Progenitor cell of endocrine pancreas (in vitro differentiated cells): ENCODE results near the gene HS3ST4. TPM values are rescaled to one million over a fixed set of nuclear protein-coding genes. Genes with fewer than 3 reads are reported as not detected.

Experiments
- DNase-seq: peaks from one replicate; pipeline ENCODE4 v3.0.0; 2021; ENCODE audit warnings: low spot score; ENCODE audit not compliant: unreplicated experiment
- H3K27ac Mint-ChIP-seq: 2 replicates; pipeline ENCODE4 v1.8.0; 2021; ENCODE audit warnings: mild to moderate bottlenecking, moderate library complexity, mixed read lengths
- H3K27me3 Mint-ChIP-seq: 2 replicates; pipeline ENCODE4 v1.8.0; 2021; ENCODE audit warnings: mixed read lengths
- H3K36me3 Mint-ChIP-seq: 2 replicates; pipeline ENCODE4 v1.8.0; 2022; ENCODE audit warnings: mixed read lengths; ENCODE audit not compliant: insufficient read depth
- H3K4me1 Mint-ChIP-seq: 2 replicates; pipeline ENCODE4 v1.8.0; 2021; ENCODE audit warnings: low read depth, mixed read lengths
- H3K4me3 Mint-ChIP-seq: 2 replicates; pipeline ENCODE4 v1.8.0; 2021; ENCODE audit warnings: low read depth, mild to moderate bottlenecking, moderate library complexity, mixed read lengths
- H3K9me3 Mint-ChIP-seq: 2 replicates; pipeline ENCODE4 v1.8.0; 2021; ENCODE audit warnings: low read depth, mixed read lengths
- total RNA-seq: library from RNA; stranded (reverse); gene quantifications from 2 replicates; pipeline ENCODE4 v1.2.1, GENCODE V29; 2021
- TF ChIP-seq, protein P1 (sequence below): fragments of 200-600 bp; sonication (generic); IDR thresholded peaks from one replicate; pipeline ENCODE4 v1.5.0; 2021; ENCODE audit warnings: antibody characterized with exemption, mild to moderate bottlenecking; ENCODE audit not compliant: unreplicated experiment

Gene HS3ST4
- total RNA-seq, 1 donor from 2014 or later = 0.67 TPM

- H3K36me3 Mint-ChIP-seq = no peaks in the 10 kb centered on the region
Measured at GRCh38 chr16:25897702-25898101, 205.9 kb downstream of the HS3ST4 start.

GRCh38 chr16:25905810-25906209, 214.1 kb downstream of the HS3ST4 start:
- Mint-ChIP-seq H3K9me3 (no peaks in the 10 kb centered on the region), H3K27me3 (peaks cover 79% of the 10 kb centered on the region), H3K27ac (no peak overlapping the region), H3K4me3 (no peak overlapping the region), H3K4me1 (peaks cover 24% of the 10 kb centered on the region), H3K36me3 (no peaks in the 10 kb centered on the region)
- no peak for DNase-seq
- TF ChIP-seq, protein P1, sequence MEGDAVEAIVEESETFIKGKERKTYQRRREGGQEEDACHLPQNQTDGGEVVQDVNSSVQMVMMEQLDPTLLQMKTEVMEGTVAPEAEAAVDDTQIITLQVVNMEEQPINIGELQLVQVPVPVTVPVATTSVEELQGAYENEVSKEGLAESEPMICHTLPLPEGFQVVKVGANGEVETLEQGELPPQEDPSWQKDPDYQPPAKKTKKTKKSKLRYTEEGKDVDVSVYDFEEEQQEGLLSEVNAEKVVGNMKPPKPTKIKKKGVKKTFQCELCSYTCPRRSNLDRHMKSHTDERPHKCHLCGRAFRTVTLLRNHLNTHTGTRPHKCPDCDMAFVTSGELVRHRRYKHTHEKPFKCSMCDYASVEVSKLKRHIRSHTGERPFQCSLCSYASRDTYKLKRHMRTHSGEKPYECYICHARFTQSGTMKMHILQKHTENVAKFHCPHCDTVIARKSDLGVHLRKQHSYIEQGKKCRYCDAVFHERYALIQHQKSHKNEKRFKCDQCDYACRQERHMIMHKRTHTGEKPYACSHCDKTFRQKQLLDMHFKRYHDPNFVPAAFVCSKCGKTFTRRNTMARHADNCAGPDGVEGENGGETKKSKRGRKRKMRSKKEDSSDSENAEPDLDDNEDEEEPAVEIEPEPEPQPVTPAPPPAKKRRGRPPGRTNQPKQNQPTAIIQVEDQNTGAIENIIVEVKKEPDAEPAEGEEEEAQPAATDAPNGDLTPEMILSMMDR = no peak

More at GRCh38 chr16:25897702-25898101, 205.9 kb downstream of the HS3ST4 start:
- Mint-ChIP-seq H3K9me3 (no peaks in the 10 kb centered on the region), H3K27me3 (peaks cover 77% of the 10 kb centered on the region), H3K4me1 (peaks cover 24% of the 10 kb centered on the region), H3K4me3 (no peak overlapping the region), H3K27ac (no peak overlapping the region)
- no peak for DNase-seq
- TF ChIP-seq, protein P1 = no peak

DNA sequence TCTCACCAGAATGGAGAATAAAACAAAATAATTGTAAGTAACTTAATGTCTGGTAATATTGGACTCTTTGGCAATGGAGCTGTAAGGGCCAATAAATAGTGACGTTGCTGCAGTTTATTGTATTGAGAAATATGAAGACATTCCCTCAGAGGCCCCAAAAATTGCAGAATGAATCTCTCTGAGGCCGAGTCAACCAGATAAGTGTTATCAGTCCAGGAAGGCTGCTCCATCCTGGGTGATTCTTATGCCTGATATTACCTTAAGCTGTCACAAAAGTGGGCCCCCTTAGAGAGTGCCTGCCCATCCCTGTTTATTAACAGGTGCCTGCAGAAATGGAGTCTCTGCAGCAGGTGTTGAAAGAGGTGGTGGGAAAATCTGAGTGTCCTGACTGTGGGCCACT, 219.2 kb downstream of the HS3ST4 start:
- Mint-ChIP-seq H3K27ac (no peak overlapping the region), H3K4me3 (no peak overlapping the region), H3K4me1 (peaks cover 18% of the 10 kb centered on the region), H3K36me3 (no peaks in the 10 kb centered on the region), H3K27me3 (peaks cover 36% of the 10 kb centered on the region), H3K9me3 (no peaks in the 10 kb centered on the region)
- TF ChIP-seq, protein P1 = no peak
- no peak for DNase-seq

DNA sequence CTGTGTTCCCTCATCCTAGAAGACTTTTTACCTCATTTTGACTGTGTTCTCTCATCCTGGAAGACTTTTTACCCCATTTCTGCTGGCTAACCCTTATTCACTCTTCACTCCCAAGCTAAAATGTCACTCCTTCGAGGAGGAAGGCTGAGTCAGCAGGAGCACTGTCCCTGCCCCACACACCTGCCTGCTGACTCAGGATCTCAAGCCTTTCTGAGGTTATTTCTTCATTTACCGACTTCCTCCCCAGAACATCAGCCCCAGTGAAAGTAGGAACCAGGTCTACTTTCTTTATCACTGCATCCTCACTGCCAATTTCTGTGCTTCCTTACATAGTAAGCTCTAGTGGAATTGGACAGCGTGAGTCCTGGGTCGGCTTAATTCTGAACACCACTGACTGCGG, 220.6 kb downstream of the HS3ST4 start:
- H3K36me3 Mint-ChIP-seq = no peaks in the 10 kb centered on the region
- TF ChIP-seq, protein P1 = no peak

GRCh38 chr16:25914357-25914962, 222.7 kb downstream of the HS3ST4 start:
- no peak for DNase-seq

More for the DNA sequence above, 220.6 kb downstream of the HS3ST4 start:
- Mint-ChIP-seq H3K27ac (no peak overlapping the region), H3K4me3 (no peak overlapping the region), H3K9me3 (no peaks in the 10 kb centered on the region), H3K27me3 (peaks cover 35% of the 10 kb centered on the region), H3K4me1 (peaks cover 15% of the 10 kb centered on the region)
- no peak for DNase-seq

More at GRCh38 chr16:25914357-25914962, 222.7 kb downstream of the HS3ST4 start:
- no peak overlapping the region for H3K4me3 Mint-ChIP-seq
- H3K36me3 Mint-ChIP-seq = no peaks in the 10 kb centered on the region
- H3K9me3 Mint-ChIP-seq = no peaks in the 10 kb centered on the region
- TF ChIP-seq, protein P1 = no peak
- no peak overlapping the region for H3K27ac Mint-ChIP-seq
- peaks cover 38% of the 10 kb centered on the region for H3K27me3 Mint-ChIP-seq
- H3K4me1 Mint-ChIP-seq = peaks cover 2% of the 10 kb centered on the region
